HepG2 (cell line): ENCODE measurements around the gene ZNF638. TPM values are rescaled to one million over a fixed set of nuclear protein-coding genes. Genes with fewer than 3 reads are reported as not detected.

Experiments
- AGO2 ChIP-seq: fragments of 200-400 bp; formaldehyde crosslinking; optimal IDR thresholded peaks from 2 replicates; pipeline ENCODE3; 2017; ENCODE audit warnings: mild to moderate bottlenecking, low read depth, low read length, moderate library complexity
- ARNTL ChIP-seq: sonication (generic); formaldehyde crosslinking; IDR thresholded peaks from 2 replicates; pipeline ENCODE4 v1.4.0; 2020; ENCODE audit warnings: mild to moderate bottlenecking, missing genetic modification reagents
- BRCA1 ChIP-seq: sonication (generic); formaldehyde crosslinking; IDR thresholded peaks from 2 replicates; pipeline ENCODE4 v1.4.0; 2020; ENCODE audit warnings: missing genetic modification reagents
- CBX5 ChIP-seq: sonication (generic); formaldehyde crosslinking; IDR thresholded peaks from 2 replicates; pipeline ENCODE4 v1.4.0; 2020; ENCODE audit warnings: missing genetic modification reagents, borderline replicate concordance
- ELK4 ChIP-seq: sonication (generic); formaldehyde crosslinking; IDR thresholded peaks from 2 replicates; pipeline ENCODE4 v1.9.0; 2021; ENCODE audit warnings: missing genetic modification reagents, borderline replicate concordance
- FOXJ3 ChIP-seq: sonication (generic); formaldehyde crosslinking; IDR thresholded peaks from 2 replicates; pipeline ENCODE4 v1.4.0; 2020; ENCODE audit warnings: missing genetic modification reagents, mild to moderate bottlenecking, borderline replicate concordance
- HDAC1 ChIP-seq: sonication (generic); formaldehyde crosslinking; IDR thresholded peaks from 2 replicates; pipeline ENCODE4 v1.5.1; 2020; ENCODE audit warnings: mild to moderate bottlenecking, missing genetic modification reagents
- HMGA1 ChIP-seq: sonication (generic); formaldehyde crosslinking; conservative IDR thresholded peaks from 2 replicates; pipeline ENCODE4 v1.4.0; 2020; ENCODE audit warnings: missing genetic modification reagents
- HMGXB4 ChIP-seq, 2 experiments: sonication (generic) in 1 of 2; formaldehyde crosslinking in 1 of 2; IDR thresholded peaks; 2 replicates each; pipeline versions ENCODE4 v1.4.0 to v1.6.1; 2018 to 2020; ENCODE audit warnings: missing genetic modification reagents in 2 of 2, borderline replicate concordance in 1 of 2, low read depth in 1 of 2, mild to moderate bottlenecking in 1 of 2, missing biosample characterization in 1 of 2
- NCOA1 ChIP-seq: sonication (generic); formaldehyde crosslinking; IDR thresholded peaks from 2 replicates; pipeline ENCODE4 v1.9.0; 2021; ENCODE audit warnings: missing genetic modification reagents
- RFX1 ChIP-seq: fragments of 450-650 bp; IDR thresholded peaks from 2 replicates; pipeline ENCODE4 v1.6.1; 2017
- SP4 ChIP-seq: sonication (generic); formaldehyde crosslinking; IDR thresholded peaks from 2 replicates; pipeline ENCODE4 v1.8.1; 2023; ENCODE audit warnings: mild to moderate bottlenecking, missing genetic modification reagents
- SRSF4 ChIP-seq: fragments of 200-400 bp; formaldehyde crosslinking; IDR thresholded peaks from one replicate; pipeline ENCODE4 v1.6.1; 2018; ENCODE audit warnings: mild to moderate bottlenecking, low read depth, low read length, moderate library complexity; ENCODE audit not compliant: poor library complexity, severe bottlenecking
- THRA ChIP-seq: sonication (generic); formaldehyde crosslinking; IDR thresholded peaks from 2 replicates; pipeline ENCODE4 v1.4.0; 2020; ENCODE audit warnings: missing genetic modification reagents, borderline replicate concordance
- ZKSCAN5 ChIP-seq: sonication (generic); formaldehyde crosslinking; IDR thresholded peaks from 2 replicates; pipeline ENCODE4 v1.5.1; 2020; ENCODE audit warnings: mild to moderate bottlenecking, missing genetic modification reagents
- ZNF10 ChIP-seq: sonication (generic); formaldehyde crosslinking; IDR thresholded peaks from 2 replicates; pipeline ENCODE4 v1.4.0; 2020; ENCODE audit warnings: mild to moderate bottlenecking, low read depth, missing genetic modification reagents, borderline replicate concordance
- ZNF136 ChIP-seq: sonication (generic); formaldehyde crosslinking; IDR thresholded peaks from 2 replicates; pipeline ENCODE4 v1.8.1; 2022; ENCODE audit warnings: low read depth, mild to moderate bottlenecking, moderate library complexity, missing genetic modification reagents
- ZSCAN22 ChIP-seq: sonication (generic); formaldehyde crosslinking; IDR thresholded peaks from 2 replicates; pipeline ENCODE4 v1.4.0; 2020; ENCODE audit warnings: mild to moderate bottlenecking, missing genetic modification reagents
- polyA plus RNA-seq, 8 experiments: library from polyadenylated mRNA; depleted of rRNA in 3 of 8; stranded (reverse) in 7 of 8; unstranded in 1 of 8; fragments of >200 nt; fragmentation: Illumina TruSeq in 4 of 8; extraction: Trizol in 4 of 8; gene quantifications; 2 replicates each; pipeline versions ENCODE4 v1.2.1 to v1.2.3, GENCODE V29; 2011 to 2016; ENCODE audit warnings: low read depth in 4 of 8, missing spikeins in 1 of 8, mixed read lengths in 1 of 8; ENCODE audit not compliant: insufficient read depth in 1 of 8
- total RNA-seq, 5 experiments: library from RNA; depleted of rRNA; stranded (reverse); fragments of >200 nt; fragmentation: Illumina TruSeq; extraction: Trizol; gene quantifications; 2 replicates each; pipeline ENCODE4 v1.2.3, GENCODE V29; 2016; ENCODE audit warnings: low read depth in 1 of 5
- TF ChIP-seq, protein P1 (sequence below): sonication (generic); formaldehyde crosslinking; IDR thresholded peaks from 2 replicates; pipeline ENCODE4 v1.5.0; 2020; ENCODE audit warnings: mild to moderate bottlenecking, missing genetic modification reagents
- TF ChIP-seq, protein P2 (sequence below): sonication (generic); formaldehyde crosslinking; IDR thresholded peaks from 2 replicates; pipeline ENCODE4 v1.4.0; 2020; ENCODE audit warnings: missing genetic modification reagents; ENCODE audit errors: not compliant biosample characterization
- TF ChIP-seq, protein P3 (sequence below): sonication (generic); formaldehyde crosslinking; IDR thresholded peaks from 2 replicates; pipeline ENCODE4 v1.5.0; 2020; ENCODE audit warnings: missing genetic modification reagents

ZNF638 gene
- total and polyA plus RNA-seq, 2 of the 13 experiments (the other 11 are each of a cell fraction or from before 2014, with no cell fraction given): 92.7 to 144 TPM

GRCh38 chr2:71331581-71332434 is at the start of gene ZNF638 (continued):
- TF ChIP-seq HMGA1 (CRISPR knock-in tag) (no peak), ZSCAN22 (CRISPR knock-in tag) (peak; percentile 77; the same call in 1 of the 2 replicates), ZKSCAN5 (CRISPR knock-in tag) (no peak), SP4 (peak; percentile 67), ZNF10 (CRISPR knock-in tag) (no peak), NCOA1 (peak; percentile 64; the same call in 1 of the 2 replicates), ZNF136 (CRISPR knock-in tag) (peak; percentile 89), HMGXB4 (CRISPR knock-in tag; IDR thresholded peaks at IDR 0.05; ENCODE audit: borderline replicate concordance in 1 of 2, low read depth in 1 of 2) (peak; percentile 46 to 95), ELK4 (CRISPR knock-in tag) (no peak), HDAC1 (CRISPR knock-in tag) (peak; percentile 92), BRCA1 (CRISPR knock-in tag) (no peak), ARNTL (no peak), FOXJ3 (CRISPR knock-in tag) (no peak), SRSF4 (no peak), THRA (CRISPR knock-in tag) (no peak), CBX5 (CRISPR knock-in tag) (no peak; the same call in 1 of the 2 replicates), AGO2 (peak; percentile 96), RFX1 (no peak)
- TF ChIP-seq, protein P1, sequence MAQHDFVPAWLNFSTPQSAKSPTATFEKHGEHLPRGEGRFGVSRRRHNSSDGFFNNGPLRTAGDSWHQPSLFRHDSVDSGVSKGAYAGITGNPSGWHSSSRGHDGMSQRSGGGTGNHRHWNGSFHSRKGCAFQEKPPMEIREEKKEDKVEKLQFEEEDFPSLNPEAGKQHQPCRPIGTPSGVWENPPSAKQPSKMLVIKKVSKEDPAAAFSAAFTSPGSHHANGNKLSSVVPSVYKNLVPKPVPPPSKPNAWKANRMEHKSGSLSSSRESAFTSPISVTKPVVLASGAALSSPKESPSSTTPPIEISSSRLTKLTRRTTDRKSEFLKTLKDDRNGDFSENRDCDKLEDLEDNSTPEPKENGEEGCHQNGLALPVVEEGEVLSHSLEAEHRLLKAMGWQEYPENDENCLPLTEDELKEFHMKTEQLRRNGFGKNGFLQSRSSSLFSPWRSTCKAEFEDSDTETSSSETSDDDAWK: no peak
- TF ChIP-seq, protein P2, sequence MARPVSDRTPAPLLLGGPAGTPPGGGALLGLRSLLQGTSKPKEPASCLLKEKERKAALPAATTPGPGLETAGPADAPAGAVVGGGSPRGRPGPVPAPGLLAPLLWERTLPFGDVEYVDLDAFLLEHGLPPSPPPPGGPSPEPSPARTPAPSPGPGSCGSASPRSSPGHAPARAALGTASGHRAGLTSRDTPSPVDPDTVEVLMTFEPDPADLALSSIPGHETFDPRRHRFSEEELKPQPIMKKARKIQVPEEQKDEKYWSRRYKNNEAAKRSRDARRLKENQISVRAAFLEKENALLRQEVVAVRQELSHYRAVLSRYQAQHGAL (CRISPR knock-in tag): peak; percentile 16
- TF ChIP-seq, protein P3, sequence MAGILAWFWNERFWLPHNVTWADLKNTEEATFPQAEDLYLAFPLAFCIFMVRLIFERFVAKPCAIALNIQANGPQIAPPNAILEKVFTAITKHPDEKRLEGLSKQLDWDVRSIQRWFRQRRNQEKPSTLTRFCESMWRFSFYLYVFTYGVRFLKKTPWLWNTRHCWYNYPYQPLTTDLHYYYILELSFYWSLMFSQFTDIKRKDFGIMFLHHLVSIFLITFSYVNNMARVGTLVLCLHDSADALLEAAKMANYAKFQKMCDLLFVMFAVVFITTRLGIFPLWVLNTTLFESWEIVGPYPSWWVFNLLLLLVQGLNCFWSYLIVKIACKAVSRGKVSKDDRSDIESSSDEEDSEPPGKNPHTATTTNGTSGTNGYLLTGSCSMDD (CRISPR knock-in tag): no peak
